Panc1 (cell line): ENCODE data around the gene ZFP92. TPM values are rescaled to one million over a fixed set of nuclear protein-coding genes. Genes with fewer than 3 reads are reported as not detected.

Experiments used
- ATAC-seq: fragments of 200-7000 bp; cut with Tn5 transposase; 2 replicates; pipeline ENCODE4 v1.9.1; 2020; ENCODE audit warnings: mild to moderate bottlenecking, moderate library complexity
- BruUV-seq: library from RNA; stranded (reverse); fragments of 400-500 nt; replicated peaks from 2 replicates; lab custom pipeline; 2021; lab: Mats Ljungman, UMichigan
- CTCF ChIA-PET: fragments of 300-600 bp; sonication (Branson Sonifier 250); formaldehyde crosslinking; loops from one replicate; lab custom pipeline; 2022; ENCODE audit warnings: antibody characterized with exemption; lab: Charles Lee
- POLR2A ChIA-PET: fragments of 300-600 bp; sonication (Branson Sonifier 250); formaldehyde crosslinking; loops from one replicate; lab custom pipeline; 2022; ENCODE audit warnings: antibody characterized with exemption; lab: Charles Lee
- DNase-seq: peaks from one replicate; pipeline ENCODE4 v3.0.0-alpha.2; 2010; ENCODE audit warnings: low read depth, low spot score
- H3K27ac ChIP-seq: 2 replicates; pipeline ENCODE4 v1.5.1; 2011; ENCODE audit warnings: mild to moderate bottlenecking, low read length, inconsistent platforms
- H3K27me3 ChIP-seq: fragments of 200-500 bp; sonication (Bioruptor generic); 2 replicates; pipeline ENCODE4 v1.6.0; 2014; ENCODE audit warnings: low read length, inconsistent platforms; ENCODE audit not compliant: control insufficient read depth, insufficient read depth
- H3K36me3 ChIP-seq: fragments of 200-500 bp; sonication (Bioruptor generic); 2 replicates; pipeline ENCODE4 v1.5.1; 2014; ENCODE audit warnings: inconsistent platforms, mild to moderate bottlenecking, low read length, moderate library complexity; ENCODE audit not compliant: control insufficient read depth, insufficient read depth
- H3K4me1 ChIP-seq: 2 replicates; pipeline ENCODE4 v1.5.1; 2011; ENCODE audit warnings: inconsistent platforms, mild to moderate bottlenecking, low read length, moderate library complexity; ENCODE audit not compliant: control insufficient read depth, insufficient read depth
- H3K4me3 ChIP-seq, 2 experiments: 2 replicates each; pipeline ENCODE4 v1.5.1; 2011 to 2012; ENCODE audit warnings: low read depth in 2 of 2, low read length in 2 of 2, mild to moderate bottlenecking in 2 of 2, inconsistent platforms in 1 of 2, moderate library complexity in 1 of 2
- H3K9me3 ChIP-seq: fragments of 200-500 bp; sonication (Bioruptor generic); 2 replicates; pipeline ENCODE4 v1.5.1; 2014; ENCODE audit warnings: low read depth, mild to moderate bottlenecking, inconsistent platforms, low read length, moderate library complexity; ENCODE audit not compliant: control insufficient read depth, insufficient read depth
- POLR2AphosphoS5 ChIP-seq: IDR thresholded peaks from 2 replicates; pipeline ENCODE4 v1.6.1; 2012; ENCODE audit warnings: mild to moderate bottlenecking, low read depth, low read length, moderate library complexity
- SIN3A ChIP-seq: IDR thresholded peaks from 2 replicates; pipeline ENCODE4 v1.6.1; 2012; ENCODE audit warnings: low read depth, mild to moderate bottlenecking, low read length, moderate library complexity, borderline replicate concordance; ENCODE audit not compliant: insufficient read depth
- TCF7L2 ChIP-seq: IDR thresholded peaks from 2 replicates; pipeline ENCODE4 v1.6.1; 2011; ENCODE audit warnings: mild to moderate bottlenecking, low read depth, low read length, inconsistent platforms
- in situ Hi-C: cut with HindIII; loops from 2 replicates; pipeline ENCODE4 v1.10.0; 2016; ENCODE audit warnings: low sequenced_read_pairs, low pct_unique_long_range_greater_than_20kb
- intact Hi-C: fragments of 100-400 bp; cut with micrococcal nuclease; formaldehyde crosslinking; loops from one replicate; pipeline ENCODE4 v1.10.0; 2022; ENCODE audit not compliant: unreplicated experiment
- total RNA-seq: library from RNA; stranded (reverse); gene quantifications from one replicate; pipeline ENCODE4 v1.2.1, GENCODE V29; 2021; ENCODE audit not compliant: unreplicated experiment
- TF ChIP-seq, protein P1 (sequence below): fragments of 450-650 bp; IDR thresholded peaks from 2 replicates; pipeline ENCODE4 v1.5.1; 2017; ENCODE audit warnings: mild to moderate bottlenecking
- TF ChIP-seq, protein P2 (sequence below), 2 experiments: IDR thresholded peaks; 2 replicates each; pipeline ENCODE4 v1.6.1; 2011 to 2012; ENCODE audit warnings: low read depth in 2 of 2, control low read depth in 1 of 2, low read length in 1 of 2, mild to moderate bottlenecking in 1 of 2, moderate library complexity in 1 of 2; ENCODE audit not compliant: insufficient read depth in 1 of 2

The ZFP92 gene
- total RNA-seq, 1 experiment from 2014 or later = 0.90 TPM

DNA sequence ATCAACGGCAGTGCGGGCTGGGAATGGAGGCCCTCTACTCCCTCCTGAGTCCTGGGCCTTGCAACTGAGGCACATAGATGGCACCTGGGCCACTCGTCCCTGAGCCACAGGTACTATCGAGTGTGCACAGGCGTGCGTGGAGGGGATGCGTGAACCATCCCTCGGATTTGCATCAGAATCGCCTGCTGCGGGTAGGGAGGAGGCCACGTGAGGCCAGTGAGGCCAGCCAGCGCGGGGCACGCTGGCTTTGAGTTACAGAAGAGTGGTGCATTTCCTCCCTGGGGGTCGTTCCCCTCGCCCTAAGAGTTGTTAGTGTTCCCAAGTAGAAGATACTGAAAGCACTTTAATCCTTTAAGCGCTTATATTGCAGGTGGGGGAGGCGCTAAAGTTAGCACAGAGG is 10.6 kb downstream of the ZFP92 start:
- in situ Hi-C loops (no loop called here), intact Hi-C loops (no loop called here)
- TF ChIP-seq, protein P1, sequence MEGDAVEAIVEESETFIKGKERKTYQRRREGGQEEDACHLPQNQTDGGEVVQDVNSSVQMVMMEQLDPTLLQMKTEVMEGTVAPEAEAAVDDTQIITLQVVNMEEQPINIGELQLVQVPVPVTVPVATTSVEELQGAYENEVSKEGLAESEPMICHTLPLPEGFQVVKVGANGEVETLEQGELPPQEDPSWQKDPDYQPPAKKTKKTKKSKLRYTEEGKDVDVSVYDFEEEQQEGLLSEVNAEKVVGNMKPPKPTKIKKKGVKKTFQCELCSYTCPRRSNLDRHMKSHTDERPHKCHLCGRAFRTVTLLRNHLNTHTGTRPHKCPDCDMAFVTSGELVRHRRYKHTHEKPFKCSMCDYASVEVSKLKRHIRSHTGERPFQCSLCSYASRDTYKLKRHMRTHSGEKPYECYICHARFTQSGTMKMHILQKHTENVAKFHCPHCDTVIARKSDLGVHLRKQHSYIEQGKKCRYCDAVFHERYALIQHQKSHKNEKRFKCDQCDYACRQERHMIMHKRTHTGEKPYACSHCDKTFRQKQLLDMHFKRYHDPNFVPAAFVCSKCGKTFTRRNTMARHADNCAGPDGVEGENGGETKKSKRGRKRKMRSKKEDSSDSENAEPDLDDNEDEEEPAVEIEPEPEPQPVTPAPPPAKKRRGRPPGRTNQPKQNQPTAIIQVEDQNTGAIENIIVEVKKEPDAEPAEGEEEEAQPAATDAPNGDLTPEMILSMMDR = no peak
- no peak for TF ChIP-seq TCF7L2
- H3K9me3 ChIP-seq = no peaks in the 10 kb centered on the region
- no peaks in the 10 kb centered on the region for H3K27me3 ChIP-seq
- ChIA-PET CTCF (no interaction called here), POLR2A (no interaction called here)
- ATAC-seq (no peak), DNase-seq (no peak)
- H3K36me3 ChIP-seq = no peaks in the 10 kb centered on the region
- no peaks in the 10 kb centered on the region for H3K4me1 ChIP-seq
- H3K4me3 ChIP-seq = no peak overlapping the region
- H3K27ac ChIP-seq = no peak overlapping the region
- no TSS peak for BruUV-seq

DNA sequence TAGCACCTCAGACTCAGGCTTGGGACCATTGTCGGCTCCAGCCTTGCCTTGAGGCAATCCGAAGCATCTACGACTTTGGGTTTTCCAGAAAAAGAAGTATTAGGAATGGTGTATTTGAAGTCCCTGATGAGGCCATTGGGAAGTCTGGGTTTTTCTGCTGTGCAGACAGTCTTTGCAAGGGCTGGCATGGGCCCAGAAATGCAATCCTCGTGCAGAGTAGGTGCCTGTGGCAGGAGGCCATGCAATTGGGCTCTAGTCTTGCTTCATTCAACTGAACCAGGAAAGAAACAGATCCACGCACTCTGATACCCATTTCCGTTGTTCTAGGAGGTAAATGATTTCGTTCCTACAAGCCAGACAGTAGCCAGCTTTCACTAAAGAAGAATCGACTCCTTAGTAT is 12.4 kb downstream of the ZFP92 start:
- intact Hi-C loops = no loop called here
- TF ChIP-seq POLR2AphosphoS5 (no peak), SIN3A (no peak), TCF7L2 (no peak)
- TF ChIP-seq, protein P2, sequence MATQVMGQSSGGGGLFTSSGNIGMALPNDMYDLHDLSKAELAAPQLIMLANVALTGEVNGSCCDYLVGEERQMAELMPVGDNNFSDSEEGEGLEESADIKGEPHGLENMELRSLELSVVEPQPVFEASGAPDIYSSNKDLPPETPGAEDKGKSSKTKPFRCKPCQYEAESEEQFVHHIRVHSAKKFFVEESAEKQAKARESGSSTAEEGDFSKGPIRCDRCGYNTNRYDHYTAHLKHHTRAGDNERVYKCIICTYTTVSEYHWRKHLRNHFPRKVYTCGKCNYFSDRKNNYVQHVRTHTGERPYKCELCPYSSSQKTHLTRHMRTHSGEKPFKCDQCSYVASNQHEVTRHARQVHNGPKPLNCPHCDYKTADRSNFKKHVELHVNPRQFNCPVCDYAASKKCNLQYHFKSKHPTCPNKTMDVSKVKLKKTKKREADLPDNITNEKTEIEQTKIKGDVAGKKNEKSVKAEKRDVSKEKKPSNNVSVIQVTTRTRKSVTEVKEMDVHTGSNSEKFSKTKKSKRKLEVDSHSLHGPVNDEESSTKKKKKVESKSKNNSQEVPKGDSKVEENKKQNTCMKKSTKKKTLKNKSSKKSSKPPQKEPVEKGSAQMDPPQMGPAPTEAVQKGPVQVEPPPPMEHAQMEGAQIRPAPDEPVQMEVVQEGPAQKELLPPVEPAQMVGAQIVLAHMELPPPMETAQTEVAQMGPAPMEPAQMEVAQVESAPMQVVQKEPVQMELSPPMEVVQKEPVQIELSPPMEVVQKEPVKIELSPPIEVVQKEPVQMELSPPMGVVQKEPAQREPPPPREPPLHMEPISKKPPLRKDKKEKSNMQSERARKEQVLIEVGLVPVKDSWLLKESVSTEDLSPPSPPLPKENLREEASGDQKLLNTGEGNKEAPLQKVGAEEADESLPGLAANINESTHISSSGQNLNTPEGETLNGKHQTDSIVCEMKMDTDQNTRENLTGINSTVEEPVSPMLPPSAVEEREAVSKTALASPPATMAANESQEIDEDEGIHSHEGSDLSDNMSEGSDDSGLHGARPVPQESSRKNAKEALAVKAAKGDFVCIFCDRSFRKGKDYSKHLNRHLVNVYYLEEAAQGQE (IDR thresholded peaks at IDR 0.05; ENCODE audit: insufficient read depth in 1 of 2, low read depth in 2 of 2, low read length in 1 of 2) = no peak
- TF ChIP-seq, protein P1 = no peak
- ChIA-PET CTCF (no interaction called here), POLR2A (no interaction called here)
- ATAC-seq = no peak
- Histone ChIP-seq H3K27ac (no peak overlapping the region), H3K27me3 (no peaks in the 10 kb centered on the region), H3K4me1 (no peaks in the 10 kb centered on the region), H3K4me3 (no peak overlapping the region), H3K9me3 (no peaks in the 10 kb centered on the region), H3K36me3 (no peaks in the 10 kb centered on the region)
- in situ Hi-C loops = no loop called here
- DNase-seq = no peak
- BruUV-seq = no TSS peak
